ENCODE results near the gene DNAH14. TPM values are rescaled to one million over a fixed set of nuclear protein-coding genes. Genes with fewer than 3 reads are reported as not detected.
"Not testable (repeated sequence)": the region's sequence is repeated elsewhere in the genome, so short reads cannot be mapped to it uniquely, and the experiment has no call there.

The DNAH14 gene
- total RNA-seq, 4 donors from 2014 or later, result under 0.01 to 142 (median 4.1) TPM

- Histone ChIP-seq H3K27me3 (no peaks in the 10 kb centered on the region), H3K4me3 (no peak overlapping the region), H3K9me3 (peaks cover 0 to 5% of the 10 kb centered on the region in 2 donors), H3K4me1 (no peaks in the 10 kb centered on the region), H3K36me3 (no peaks in the 10 kb centered on the region), H3K27ac (no peak overlapping the region)
- intact Hi-C loops (cut with DNase I; ENCODE audit: low total_unique reads), result no loop called here
- no peak for TF ChIP-seq POLR2A (IDR thresholded peaks at IDR 0.05)
- TF ChIP-seq, protein P1, sequence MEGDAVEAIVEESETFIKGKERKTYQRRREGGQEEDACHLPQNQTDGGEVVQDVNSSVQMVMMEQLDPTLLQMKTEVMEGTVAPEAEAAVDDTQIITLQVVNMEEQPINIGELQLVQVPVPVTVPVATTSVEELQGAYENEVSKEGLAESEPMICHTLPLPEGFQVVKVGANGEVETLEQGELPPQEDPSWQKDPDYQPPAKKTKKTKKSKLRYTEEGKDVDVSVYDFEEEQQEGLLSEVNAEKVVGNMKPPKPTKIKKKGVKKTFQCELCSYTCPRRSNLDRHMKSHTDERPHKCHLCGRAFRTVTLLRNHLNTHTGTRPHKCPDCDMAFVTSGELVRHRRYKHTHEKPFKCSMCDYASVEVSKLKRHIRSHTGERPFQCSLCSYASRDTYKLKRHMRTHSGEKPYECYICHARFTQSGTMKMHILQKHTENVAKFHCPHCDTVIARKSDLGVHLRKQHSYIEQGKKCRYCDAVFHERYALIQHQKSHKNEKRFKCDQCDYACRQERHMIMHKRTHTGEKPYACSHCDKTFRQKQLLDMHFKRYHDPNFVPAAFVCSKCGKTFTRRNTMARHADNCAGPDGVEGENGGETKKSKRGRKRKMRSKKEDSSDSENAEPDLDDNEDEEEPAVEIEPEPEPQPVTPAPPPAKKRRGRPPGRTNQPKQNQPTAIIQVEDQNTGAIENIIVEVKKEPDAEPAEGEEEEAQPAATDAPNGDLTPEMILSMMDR (IDR thresholded peaks at IDR 0.05), result no peak
- DNase-seq, result no peak
Observed at GRCh38 chr1:225004396-225004795, 74.9 kb downstream of the DNAH14 start.

DNA sequence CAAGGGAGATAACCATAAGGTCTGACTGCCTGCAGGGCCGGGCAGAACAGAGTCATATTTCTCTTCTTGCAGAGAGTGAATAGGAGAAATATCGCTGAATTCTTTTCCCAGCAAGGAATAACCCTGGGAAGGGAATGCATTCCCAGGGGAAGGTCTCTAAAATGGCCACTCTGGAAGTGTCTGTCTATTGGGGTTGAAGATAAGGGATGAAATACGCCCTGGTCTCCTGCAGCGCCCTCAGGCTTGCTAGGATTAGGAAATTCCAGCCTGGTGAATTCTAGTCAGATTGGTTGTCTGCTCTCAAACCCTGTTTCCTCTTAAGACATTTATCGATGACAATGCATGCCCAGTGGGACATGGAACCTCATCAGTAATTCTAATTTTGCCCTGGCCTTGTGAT lies 76.9 kb downstream of the DNAH14 start:
- H3K4me3 ChIP-seq; intact Hi-C loops (cut with DNase I; ENCODE audit: low total_unique reads); H3K27ac ChIP-seq; DNase-seq; H3K27me3 ChIP-seq; H3K9me3 ChIP-seq; H3K4me1 ChIP-seq; H3K36me3 ChIP-seq: not testable (repeated sequence)

- H3K4me1 ChIP-seq; H3K36me3 ChIP-seq; H3K27me3 ChIP-seq; H3K27ac ChIP-seq; intact Hi-C loops (cut with DNase I; ENCODE audit: low total_unique reads); DNase-seq; H3K9me3 ChIP-seq; H3K4me3 ChIP-seq: not testable (repeated sequence)
Observed at GRCh38 chr1:225008050-225008449, 78.6 kb downstream of the DNAH14 start.

- Histone ChIP-seq H3K4me3 (no peak overlapping the region), H3K36me3 (no peaks in the 10 kb centered on the region), H3K27me3 (no peaks in the 10 kb centered on the region), H3K27ac (no peak overlapping the region), H3K9me3 (no peaks in the 10 kb centered on the region), H3K4me1 (no peaks in the 10 kb centered on the region)
- intact Hi-C loops (cut with DNase I; ENCODE audit: low total_unique reads), result no loop called here
- DNase-seq, result no peak
- TF ChIP-seq, protein P1 (IDR thresholded peaks at IDR 0.05), result no peak
- TF ChIP-seq POLR2A (IDR thresholded peaks at IDR 0.05), result no peak
Observed at GRCh38 chr1:225021037-225021436, 91.6 kb downstream of the DNAH14 start.

GRCh38 chr1:225026701-225027100 lies 97.2 kb downstream of the DNAH14 start:
- H3K9me3 ChIP-seq, result no peaks in the 10 kb centered on the region
- no peak overlapping the region for H3K4me3 ChIP-seq
- intact Hi-C loops (cut with DNase I; ENCODE audit: low total_unique reads), result no loop called here
- no peaks in the 10 kb centered on the region for H3K27me3 ChIP-seq
- DNase-seq, result no peak
- TF ChIP-seq POLR2A (IDR thresholded peaks at IDR 0.05), result no peak
- TF ChIP-seq, protein P1 (IDR thresholded peaks at IDR 0.05), result no peak
- no peaks in the 10 kb centered on the region for H3K36me3 ChIP-seq
- no peak overlapping the region for H3K27ac ChIP-seq
- H3K4me1 ChIP-seq, result no peaks in the 10 kb centered on the region

DNA sequence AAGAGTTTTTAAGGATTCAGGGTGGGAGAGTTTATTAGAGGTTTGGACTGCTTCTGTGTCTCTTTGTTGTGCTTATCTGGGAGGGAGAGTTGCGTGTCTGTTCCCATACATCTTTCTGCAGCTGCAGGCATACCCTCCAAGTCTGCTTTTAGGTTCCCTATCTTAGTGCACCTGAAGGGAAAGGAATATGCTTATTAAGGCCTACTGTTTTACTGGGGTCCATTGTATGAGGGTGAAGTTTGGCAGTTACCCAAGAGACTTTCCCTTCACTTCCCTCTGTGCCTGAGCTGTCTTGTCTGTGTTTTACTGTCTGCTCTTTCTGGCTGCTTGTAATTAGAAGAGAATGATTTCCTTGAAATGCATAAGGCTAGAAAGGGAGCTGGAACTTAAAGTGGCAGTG lies 107.0 kb downstream of the DNAH14 start:
- DNase-seq; H3K27ac ChIP-seq; H3K4me3 ChIP-seq; H3K9me3 ChIP-seq; H3K27me3 ChIP-seq; intact Hi-C loops (cut with DNase I; ENCODE audit: low total_unique reads); H3K36me3 ChIP-seq; H3K4me1 ChIP-seq: not testable (repeated sequence)

DNA sequence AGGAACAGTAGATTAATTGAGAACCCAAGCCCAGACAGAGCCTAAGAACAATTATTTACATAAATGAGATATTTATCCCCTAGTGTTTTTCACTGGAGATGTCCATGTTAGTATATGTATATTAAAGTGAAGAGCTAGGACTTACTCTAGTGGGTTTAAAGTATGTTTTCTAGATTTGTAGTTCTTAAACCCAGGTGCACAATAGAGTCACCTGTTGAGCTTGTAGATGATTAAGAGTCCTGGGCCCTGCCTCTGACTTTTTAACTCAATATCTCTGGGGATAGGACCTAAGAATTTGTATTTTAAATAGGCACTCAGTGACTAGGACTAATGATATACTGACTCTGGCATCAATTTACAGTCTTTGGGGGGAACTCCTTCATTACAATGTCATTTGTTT lies 112.8 kb downstream of the DNAH14 start:
- no peak overlapping the region for H3K27ac ChIP-seq
- H3K27me3 ChIP-seq, result no peaks in the 10 kb centered on the region
- intact Hi-C loops (cut with DNase I; ENCODE audit: low total_unique reads), result no loop called here
- TF ChIP-seq, protein P1 (IDR thresholded peaks at IDR 0.05), result no peak
- no peak for TF ChIP-seq POLR2A (IDR thresholded peaks at IDR 0.05)
- no peak overlapping the region for H3K4me3 ChIP-seq
- H3K36me3 ChIP-seq, result no peaks in the 10 kb centered on the region
- no peak for DNase-seq
- H3K4me1 ChIP-seq, result no peaks in the 10 kb centered on the region
- no peaks in the 10 kb centered on the region for H3K9me3 ChIP-seq

Data from uterus (tissue), 4 donors.